ENCODE measurements around the gene PIEZO2.

GRCh38 chr18:10820681-10821080, 328.7 kb downstream of the PIEZO2 start:
- TF ChIP-seq POLR2AphosphoS5 (IDR thresholded peaks at IDR 0.05) (no peak), CTCF (IDR thresholded peaks at IDR 0.05 in 8 of 11, conservative IDR thresholded peaks at IDR 0.05 in 3 of 11) (no peak)

Measured in spleen (tissue), 7 donors.